HG03025 (cell line): ENCODE results near the gene RPL11.
"Not testable (repeated sequence)": the region's sequence is repeated elsewhere in the genome, so short reads cannot be mapped to it uniquely, and the experiment has no call there.

ENCODE experiments used
- ATAC-seq: cut with Tn5 transposase; IDR thresholded peaks from one replicate; pipeline ENCODE4 v1.9.1; 2021; ENCODE audit warnings: mild to moderate bottlenecking, moderate library complexity; ENCODE audit not compliant: unreplicated experiment, low FRiP score

Gene RPL11

DNA sequence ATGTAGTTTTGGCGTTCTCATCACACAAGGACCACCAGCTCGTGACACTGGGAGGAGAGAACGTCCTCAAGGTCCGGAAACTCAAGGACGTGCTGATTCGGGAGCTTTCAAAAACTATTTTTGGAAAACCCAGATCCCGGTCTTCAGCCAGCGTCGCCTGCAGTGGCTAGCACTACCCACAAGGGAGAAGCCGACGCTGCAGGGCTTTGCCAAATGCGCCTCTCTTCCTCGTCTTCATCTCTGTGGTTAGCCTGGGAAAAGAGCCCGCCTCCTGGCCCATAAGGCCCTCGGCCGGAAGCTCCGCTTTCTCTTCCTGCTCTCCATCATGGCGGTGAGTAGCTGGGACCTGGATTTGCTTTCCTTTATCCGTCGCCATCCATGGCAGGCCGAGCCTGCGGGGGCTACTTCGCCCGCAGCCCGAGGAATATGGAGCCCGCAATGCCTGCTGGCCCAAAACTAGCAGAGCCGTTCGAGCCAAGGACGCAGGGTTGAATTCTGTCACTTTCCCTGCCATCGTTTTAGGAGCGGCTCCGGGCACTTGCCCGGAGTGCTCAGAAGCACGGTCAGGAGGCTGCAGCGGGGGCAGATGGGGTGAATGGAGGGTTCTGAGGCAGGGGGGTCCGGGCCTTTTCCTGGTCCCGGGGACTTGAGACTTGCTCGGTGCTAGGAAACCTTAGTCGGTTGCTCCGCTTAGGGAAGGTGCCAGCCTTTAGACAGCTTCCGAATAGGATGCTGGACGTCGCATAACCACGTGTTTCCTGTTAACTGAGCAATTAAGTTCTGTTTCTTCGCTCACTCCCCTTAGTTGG, at the start of gene RPL11:
TSS of gene RPL11 (plus strand) at position 308 of the 809 bp plus-strand sequence. CDS start at position 326, 18 bp downstream.
- ATAC-seq: peak; percentile 83

DNA sequence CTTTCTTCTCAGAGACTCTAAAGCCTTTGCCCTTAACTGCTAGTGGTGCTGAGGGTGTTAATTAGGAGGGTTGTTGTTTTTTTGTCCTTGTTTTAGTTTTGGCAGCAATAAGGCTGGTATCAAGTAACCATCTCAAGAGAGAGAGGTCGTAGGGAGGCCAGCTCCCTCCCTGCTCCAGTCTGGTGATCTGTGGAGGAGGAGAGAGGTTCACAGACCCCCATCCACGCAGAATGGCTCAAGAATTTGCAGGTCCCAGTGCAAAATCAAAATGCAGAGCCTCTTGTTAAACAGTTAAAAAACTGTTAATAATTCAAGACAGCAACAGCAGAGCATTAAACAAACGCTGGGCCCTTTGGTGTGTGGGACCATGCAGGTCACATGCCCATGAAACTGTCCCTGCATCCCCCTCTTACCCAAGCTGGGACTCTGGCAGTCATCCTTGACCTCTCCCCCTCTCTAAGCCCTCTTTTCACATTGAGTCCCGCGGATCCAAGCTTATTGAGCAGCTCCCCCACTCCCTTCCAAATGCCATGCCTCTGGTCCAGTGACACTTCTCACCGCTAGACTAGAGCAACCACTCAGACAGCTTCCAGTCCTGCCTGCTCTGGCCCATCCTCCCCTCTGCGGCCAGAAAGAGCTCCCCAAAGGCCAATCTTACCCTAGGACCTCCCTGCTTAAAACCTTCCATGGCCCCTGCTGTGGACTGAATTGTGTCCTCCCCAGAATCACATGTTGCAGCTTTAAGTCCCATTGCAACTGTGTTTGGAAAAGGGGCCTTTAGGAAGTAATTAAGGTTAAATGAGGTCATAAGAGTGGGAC, 47.7 kb upstream of the RPL11 start:
- ATAC-seq: no peak

DNA sequence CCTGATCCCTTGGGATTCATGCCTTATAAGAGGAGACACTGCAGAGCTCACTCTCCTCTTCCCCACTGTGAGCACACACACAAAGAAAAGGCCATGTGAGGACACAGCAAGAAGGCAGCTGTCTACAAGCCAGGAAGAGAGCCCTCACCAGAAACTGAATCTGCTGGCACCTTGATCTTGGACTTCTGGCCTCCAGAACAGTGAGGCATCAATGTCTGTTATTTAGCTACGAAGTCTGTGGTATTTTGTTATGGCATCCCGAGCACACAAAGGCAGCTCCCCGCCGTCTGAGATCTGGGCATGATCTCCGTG, 47.1 kb upstream of the RPL11 start:
- ATAC-seq: no peak

DNA sequence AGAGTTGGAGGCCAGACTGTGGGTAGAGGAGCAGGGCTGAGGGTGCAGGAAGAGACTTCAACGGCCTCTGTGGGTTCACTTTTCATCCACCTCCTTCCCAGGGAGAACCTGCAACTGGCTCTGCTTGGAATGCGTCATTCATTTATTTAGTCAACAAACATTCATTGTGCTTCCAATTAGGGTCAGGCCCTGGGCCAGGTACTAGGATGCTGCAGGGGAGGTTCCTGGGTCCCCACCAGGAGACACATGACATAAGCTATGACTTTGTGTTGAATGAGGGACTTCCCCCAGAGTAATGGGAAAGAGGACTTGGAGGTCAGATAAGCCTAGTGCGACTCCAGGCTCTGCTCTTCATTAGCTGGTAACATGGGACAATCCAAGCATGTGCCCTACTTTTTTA, 46.3 kb upstream of the RPL11 start:
- ATAC-seq: no peak

DNA sequence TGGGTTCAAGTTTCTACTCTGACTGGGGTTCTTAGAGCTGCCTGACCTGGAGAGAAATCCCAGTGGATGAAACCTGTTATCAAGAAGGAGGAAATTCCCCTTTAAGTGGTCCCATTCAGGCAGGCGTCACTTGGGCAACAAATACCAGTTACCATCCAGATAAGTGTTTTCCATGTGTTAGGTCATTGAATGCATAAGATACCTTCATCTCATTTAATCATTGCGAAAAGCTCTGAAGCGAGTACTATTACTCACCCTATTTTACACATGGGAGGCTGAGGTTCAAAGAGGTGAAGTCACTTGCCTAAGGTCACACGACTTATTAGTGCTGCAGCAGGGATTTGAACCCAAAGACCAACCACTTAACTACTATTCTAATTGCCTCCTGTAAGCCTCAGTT, 45.5 kb upstream of the RPL11 start:
- no peak for ATAC-seq

DNA sequence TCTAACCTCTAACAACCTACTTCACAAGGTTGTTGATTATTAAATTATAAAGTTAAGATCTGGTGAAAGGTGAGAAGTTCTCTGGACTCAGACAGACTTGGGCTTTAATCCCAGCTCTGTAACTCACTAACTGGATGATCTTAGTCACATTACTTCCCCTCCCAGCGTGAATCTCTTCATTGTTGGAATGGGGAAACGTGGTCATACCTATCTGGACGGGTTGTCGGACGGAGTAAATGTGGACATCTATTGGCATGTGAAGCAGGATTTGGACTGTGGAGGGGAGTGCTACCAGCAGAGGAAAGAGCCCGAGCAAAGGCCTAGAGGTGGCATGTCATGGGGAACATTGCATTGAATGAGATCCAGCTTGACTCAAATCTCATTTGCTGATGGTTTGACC, 45.1 kb upstream of the RPL11 start:
- no peak for ATAC-seq

DNA sequence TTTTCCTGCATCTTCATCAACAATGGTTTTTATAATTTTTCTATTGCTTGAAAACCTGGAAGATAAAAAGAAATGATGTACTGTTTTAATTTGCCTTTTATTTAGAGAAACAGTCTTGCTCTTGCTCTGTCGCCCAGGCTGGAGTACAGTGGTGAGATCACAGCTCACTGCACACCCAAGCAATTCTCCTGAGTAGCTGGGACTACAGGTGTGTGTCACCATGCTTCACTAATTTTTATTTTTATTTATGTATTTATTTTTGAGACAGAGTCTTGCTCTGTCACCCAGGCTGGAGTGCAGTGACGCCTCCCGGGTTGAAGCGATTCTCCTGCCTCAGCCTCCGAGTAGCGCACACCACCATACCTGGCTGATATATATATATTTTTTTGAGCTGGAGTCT, 43.0 kb upstream of the RPL11 start:
- no peak for ATAC-seq

DNA sequence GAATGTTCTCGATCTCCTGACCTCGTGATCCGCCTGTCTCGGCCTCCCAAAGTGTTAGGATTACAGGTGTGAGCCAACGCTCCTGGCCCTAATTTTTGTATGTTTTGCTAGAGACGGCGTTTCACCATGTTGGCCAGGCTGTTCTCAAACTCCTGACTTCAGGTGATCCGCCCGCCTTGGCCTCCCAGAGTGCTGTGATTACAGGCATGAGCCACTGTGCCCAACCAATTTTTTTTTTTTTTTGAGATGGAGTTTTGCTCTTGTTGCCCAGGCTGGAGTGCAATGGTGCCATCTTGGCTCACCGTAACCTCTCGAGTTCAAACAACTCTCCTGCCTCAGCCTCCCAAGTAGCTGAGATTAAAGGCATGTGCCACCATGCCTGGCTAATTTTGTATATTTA, 42.4 kb upstream of the RPL11 start:
- ATAC-seq: not testable (repeated sequence)

DNA sequence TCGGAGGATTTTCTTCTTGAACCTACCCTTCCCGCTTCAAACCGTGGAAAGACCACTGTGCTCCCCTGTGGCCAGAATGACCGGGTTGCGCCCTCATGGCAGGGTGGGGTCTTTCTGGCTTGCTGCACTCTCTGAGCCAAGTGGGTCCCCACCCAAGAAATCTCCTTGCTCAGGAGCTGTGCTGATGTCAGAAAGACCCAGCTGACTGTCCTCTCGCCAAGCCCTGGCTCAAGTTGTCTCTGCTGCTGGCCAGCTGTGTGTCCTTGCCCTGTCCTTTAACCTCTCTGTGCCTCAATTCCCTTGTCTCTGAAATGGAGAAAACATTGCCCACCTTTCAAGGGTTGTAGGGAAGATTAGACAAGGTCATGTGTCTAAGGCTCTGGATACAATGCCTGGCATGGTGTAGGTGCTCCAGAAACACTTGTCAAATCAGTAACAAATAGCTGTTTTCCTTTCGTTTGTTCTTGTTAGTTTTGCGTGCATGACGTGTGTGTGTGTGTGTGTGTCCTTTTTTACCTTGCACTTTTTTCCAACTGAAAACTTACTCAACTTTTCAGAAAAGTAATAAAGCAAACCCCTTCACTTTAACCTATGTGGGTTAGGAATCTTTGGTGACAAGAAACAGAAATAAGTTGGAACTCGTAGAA, 41.1 kb upstream of the RPL11 start:
- ATAC-seq: no peak

DNA sequence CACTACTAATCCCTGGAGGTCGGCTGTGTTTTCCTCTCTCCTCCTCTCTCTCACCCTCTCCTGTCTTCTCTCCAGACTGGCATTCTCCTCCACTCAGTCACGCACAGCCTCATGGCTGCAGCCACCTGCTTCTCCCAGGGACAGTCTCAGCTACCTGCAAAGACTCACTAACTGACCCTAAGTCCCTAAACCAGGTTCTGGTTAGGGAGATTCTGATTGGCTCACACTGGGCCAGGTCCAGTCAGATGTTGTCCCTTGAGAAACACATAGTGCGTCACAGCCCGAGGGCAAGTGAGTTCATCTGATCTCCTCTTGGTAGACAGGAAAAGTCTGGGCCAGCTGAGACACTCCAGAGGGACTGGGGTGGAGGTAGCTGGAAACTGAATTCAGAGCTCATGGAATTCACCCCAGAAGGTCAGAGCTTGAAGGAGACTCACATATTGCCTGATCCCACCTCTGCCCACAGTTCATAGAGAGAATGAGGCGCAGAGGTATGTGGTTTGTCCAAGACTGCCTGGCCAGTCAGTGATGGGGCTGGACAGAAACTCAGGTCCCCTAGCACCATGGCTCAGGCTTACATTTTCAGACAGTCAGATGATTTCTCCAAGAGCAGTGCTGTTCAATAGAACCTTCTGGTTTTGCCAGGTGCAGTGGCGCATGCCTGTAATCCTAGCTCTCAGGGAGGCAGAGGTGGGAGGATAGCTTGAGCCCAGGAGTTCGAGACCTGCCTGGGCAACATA, 40.4 kb upstream of the RPL11 start:
- no peak for ATAC-seq

DNA sequence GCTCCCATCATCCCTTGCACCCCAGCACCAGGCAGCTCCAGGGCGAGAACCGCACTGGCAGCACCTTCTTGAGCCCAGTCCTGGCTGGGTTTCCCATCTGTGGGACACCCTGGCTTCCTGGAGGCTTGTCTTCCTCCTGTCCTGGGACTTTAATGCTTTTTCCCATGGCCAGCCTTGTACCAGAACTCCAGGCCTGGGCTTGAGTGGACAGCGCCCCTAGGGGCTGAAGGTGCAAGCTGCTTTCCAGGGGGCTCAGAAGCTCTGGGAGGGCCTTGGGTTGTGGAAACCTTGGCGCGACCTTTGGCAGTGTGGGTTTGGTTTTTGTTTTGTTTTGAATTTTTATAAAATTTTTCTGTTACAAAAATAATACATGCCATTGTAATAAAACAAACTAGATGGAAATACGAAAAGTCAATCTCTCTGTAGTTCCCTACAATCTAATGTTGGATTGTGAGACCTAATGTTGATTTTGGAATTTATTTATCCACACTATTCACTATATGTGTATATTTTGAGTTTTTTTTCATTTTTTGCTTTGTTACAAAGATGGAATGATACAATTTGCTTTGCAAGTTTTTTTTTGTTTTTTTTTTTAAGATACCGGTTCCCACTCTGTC, 33.8 kb upstream of the RPL11 start:
- no peak for ATAC-seq

DNA sequence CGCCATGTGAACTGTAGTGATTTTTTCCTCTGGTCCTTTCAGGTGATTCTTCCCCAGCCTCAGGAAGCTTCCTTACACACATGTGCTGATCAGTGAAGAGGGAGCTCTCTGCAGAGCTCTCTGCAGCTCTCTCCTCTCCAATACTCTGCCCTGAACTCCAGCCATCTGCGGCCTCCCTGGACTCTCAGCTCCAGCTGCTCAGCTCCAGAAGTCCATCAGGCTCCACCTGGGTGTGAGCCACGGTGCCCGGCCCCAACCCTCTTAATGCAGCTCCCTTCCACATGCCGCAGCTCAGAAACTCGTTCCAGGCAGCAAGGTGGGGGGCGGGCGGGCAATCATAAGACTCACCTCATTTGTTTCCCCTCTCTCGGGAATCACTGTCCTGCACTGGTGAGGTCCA, 30.9 kb upstream of the RPL11 start:
- no peak for ATAC-seq

DNA sequence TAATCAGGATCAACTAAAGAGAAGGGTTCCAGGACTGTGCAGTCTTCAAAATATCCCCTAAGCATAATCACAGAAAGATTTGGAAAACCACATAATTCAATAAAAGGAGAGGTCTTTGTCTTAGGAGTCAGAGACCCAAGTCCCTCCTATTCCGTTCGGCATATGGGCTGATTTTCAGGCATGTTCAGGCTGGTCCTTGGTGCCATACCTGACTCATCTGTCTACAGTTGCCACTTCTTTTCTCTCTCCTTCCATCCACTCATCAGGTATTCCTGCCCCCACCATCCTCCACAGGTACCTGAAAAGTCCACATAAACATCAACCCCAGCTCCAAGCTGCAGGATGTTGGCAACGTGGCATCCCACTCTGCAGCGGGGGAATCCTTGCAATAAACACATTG, 29.7 kb upstream of the RPL11 start:
- no peak for ATAC-seq

DNA sequence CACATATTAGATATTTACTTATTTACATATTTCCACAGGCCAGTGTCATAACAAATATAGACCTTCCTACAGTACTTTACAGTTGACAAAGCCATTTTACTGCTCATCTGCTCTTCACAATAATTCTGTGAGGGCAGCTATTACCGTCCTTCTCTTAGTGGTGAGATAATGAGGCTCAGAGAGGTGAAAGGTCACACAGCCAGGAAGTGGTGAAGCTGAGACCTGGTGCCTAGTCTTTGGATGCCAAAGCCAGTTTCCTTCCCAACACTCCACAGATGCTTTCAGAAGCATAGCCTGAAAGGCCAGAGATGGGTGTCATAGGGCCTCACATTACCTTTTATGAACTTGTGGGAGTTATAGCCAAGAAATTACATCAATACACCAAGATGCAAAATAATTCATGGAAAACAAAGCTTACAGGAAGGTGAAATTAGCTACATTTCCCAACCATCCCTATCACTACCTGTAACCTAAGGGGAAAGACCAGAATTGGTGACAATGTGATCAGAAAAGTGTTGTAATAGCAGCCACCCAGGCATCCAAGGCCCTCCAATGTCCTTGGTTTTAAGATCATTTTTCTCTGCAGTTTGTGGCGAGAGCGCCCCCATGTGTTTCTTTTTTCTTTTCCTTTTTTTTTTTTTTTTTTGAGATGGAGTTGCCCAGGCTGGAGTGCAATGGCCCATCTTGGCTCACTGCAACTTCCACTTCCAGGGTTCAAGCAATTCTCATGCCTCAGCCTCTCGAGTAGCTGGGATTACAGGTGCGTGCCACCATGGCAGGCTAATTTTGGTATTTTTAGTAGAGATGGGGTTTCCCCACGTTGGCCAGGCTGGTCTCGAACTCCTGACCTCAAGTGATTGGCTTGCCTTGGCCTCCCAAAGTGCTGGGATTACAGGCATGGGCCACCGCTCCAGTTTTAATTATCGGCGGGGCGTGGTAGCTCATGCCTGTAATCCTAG, 26.5 kb upstream of the RPL11 start:
- no peak for ATAC-seq

DNA sequence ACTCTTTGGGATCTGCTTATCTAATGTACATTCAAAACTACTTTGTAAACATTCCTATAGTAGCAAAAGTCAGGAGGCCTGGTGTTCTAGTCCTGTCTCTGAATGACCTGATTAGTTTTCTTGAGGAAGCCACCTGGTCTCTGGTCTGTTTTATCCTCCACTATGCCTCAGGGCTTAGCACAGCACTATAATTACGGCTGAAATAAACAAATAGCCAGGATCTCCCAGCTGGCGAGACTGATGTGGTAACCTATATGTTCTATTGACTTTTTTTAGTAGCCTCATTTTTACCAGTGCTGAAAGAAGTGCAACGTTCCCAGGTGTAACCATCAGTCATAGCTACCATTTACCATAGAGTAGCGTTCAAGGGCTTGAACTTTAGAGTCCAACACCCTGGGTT, 24.2 kb upstream of the RPL11 start:
- no peak for ATAC-seq

DNA sequence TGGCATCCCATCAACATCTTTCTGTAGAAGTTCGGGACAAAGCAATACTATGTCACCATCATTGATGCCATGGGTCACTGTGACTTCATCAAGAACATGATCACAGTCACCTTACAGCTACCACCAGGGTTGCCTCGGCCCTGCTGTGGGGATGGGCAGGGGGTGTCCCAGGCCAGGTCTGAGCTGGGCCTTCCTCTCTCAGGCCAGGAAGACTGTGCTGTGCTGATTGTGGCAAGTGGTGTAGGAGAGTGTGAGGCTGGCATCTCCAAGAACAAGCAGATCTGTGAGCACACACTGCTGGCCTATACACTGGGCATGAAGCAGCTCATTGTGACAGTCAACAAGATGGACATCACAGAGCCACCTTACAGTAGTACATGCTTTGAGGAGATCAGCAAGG, 20.9 kb upstream of the RPL11 start:
- no peak for ATAC-seq

DNA sequence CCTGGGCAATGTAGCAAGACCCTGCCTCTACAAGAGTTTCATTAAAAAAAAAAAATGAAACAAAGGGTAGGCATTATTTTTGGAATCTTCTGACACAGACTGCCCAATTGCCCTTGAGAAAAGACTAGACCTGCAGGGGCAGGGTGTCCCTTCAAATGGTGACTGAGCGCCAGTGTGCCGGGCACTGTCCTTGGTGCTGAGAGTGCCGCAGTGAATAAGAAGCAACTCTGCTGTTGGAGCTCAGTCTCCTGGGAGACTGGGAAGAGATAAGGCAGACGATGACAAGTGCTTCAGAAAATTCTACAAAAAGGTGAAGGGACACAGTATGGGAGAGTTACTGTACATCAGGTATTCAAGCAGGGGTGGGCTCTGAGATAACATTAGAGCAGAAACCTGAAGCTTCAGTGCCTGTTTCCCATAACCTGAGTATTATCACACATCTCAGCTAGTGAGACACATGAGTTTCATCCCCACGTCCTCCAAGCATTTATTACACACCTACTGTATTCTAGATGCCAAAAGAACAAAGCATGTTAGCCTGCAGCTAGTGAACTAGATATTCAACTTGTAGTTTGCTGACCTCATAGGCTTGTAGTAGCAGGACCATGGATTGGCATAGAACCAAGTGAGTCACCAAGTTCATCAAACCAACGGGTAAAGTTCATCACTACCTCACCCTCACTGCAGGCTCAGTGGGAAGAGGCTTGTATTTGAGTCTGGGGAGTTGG, 18.4 kb upstream of the RPL11 start:
- ATAC-seq: no peak

DNA sequence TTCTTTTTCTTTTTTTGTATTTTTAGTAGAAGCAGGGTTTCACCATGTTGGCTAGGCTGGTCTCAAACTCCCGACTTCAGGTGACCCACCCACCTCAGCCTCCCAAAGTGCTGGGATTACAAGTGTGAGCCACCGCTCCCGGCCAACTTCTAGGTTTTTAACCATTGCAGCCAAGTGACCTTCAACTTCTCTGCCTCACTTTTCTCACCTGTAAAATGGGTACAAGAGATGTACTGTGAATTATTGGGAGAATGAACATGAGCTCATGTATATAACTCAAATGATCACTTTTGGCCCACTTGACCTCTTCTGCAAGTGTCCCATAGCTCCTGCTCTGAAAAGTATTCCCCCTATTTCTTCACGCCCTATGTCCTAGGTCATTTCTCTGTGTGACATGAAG, 11.8 kb upstream of the RPL11 start:
- ATAC-seq: no peak

DNA sequence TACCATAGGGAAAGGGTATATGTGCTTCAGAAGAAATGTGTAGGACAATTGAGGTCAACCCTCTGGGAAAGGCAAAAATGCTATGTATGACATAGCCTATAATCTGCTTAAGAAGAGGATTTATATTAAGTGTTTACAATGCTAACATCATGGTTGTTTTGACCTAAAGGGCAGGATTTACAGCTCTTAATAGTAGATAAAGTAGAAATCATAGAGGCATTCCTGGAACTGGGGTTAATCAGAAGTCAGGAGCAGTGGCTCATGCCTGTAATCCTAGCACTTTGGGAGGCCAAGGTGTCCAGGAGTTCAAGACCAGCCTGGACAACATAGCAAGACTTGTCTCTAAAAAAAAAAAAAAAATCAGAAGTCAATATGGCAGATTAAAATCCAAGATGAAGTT, 8.7 kb upstream of the RPL11 start:
- ATAC-seq: no peak
